RWPE1 (cell line): ENCODE measurements around the gene COL27A1.

Experiments
- CTCF ChIA-PET: fragments of 350-600 bp; sonication (Branson Sonifier 250); formaldehyde crosslinking; extraction: SDS; loops from one replicate; lab custom pipeline; 2021; lab: Yijun Ruan, JAX
- POLR2A ChIA-PET: fragments of 400-600 bp; formaldehyde crosslinking; extraction: SDS; loops from one replicate; lab custom pipeline; 2020; ENCODE audit warnings: antibody characterized with exemption; ENCODE audit not compliant: low non-redundant PET; lab: Yijun Ruan, JAX
- DNase-seq: peaks from one replicate; pipeline ENCODE4 v3.0.0; 2012; ENCODE audit warnings: low spot score
- H3K27ac ChIP-seq: fragments of 450-650 bp; 2 replicates; pipeline ENCODE4 v1.5.1; 2017
- TF ChIP-seq, protein P1 (sequence below): fragments of 450-650 bp; conservative IDR thresholded peaks from 2 replicates; pipeline ENCODE4 v1.5.1; 2017; ENCODE audit warnings: low read depth, mild to moderate bottlenecking

COL27A1 gene

DNA sequence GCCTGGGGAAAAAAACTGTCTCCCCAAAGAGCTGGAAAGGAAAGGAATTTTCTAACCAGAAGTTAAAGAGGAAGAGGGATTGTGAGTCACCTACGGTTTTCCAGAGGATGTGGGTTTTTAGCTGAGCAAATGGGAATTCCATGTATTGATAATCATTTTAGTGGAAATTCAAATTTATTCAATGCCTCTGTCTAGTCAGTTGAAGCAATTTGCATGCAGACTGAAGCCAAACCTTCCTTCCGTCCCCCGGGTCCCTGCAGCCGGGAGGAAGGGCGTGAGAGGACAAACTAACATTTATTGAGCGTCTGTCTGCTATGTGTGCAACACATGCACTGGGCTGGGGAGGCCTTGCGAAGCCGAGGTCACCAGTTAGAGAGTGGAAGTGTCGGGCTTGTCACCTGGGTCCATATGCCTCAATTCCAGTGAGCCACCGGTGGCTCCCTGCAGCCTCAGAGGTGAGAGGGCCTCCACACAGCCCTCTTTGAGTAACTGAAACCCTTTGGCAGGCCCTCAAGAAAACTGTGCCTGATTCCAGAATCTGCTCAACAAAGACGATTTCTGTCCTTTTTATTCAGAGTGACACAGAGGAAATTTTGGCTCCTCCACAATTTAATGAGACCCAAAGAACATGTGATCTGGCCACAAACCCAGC lies 70.3 kb downstream of the COL27A1 start:
- CTCF ChIA-PET = no interaction called here

GRCh38 chr9:114226246-114227055 lies 71.1 kb downstream of the COL27A1 start:
- H3K27ac ChIP-seq = no peak overlapping the region; the same call in 1 of the 2 replicates
- ChIA-PET POLR2A (no interaction called here), CTCF (no interaction called here)
- DNase-seq = no peak
- TF ChIP-seq, protein P1, sequence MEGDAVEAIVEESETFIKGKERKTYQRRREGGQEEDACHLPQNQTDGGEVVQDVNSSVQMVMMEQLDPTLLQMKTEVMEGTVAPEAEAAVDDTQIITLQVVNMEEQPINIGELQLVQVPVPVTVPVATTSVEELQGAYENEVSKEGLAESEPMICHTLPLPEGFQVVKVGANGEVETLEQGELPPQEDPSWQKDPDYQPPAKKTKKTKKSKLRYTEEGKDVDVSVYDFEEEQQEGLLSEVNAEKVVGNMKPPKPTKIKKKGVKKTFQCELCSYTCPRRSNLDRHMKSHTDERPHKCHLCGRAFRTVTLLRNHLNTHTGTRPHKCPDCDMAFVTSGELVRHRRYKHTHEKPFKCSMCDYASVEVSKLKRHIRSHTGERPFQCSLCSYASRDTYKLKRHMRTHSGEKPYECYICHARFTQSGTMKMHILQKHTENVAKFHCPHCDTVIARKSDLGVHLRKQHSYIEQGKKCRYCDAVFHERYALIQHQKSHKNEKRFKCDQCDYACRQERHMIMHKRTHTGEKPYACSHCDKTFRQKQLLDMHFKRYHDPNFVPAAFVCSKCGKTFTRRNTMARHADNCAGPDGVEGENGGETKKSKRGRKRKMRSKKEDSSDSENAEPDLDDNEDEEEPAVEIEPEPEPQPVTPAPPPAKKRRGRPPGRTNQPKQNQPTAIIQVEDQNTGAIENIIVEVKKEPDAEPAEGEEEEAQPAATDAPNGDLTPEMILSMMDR = no peak

More for the DNA sequence above, 70.3 kb downstream of the COL27A1 start:
- TF ChIP-seq, protein P1 = no peak
- POLR2A ChIA-PET = no interaction called here
- DNase-seq = peak; percentile 62
- H3K27ac ChIP-seq = peak overlapping the region; percentile 63

GRCh38 chr9:114227288-114228015 lies 72.1 kb downstream of the COL27A1 start:
- no peak overlapping the region for H3K27ac ChIP-seq
- ChIA-PET CTCF (no interaction called here), POLR2A (no interaction called here)
- TF ChIP-seq, protein P1 = no peak
- no peak for DNase-seq

- POLR2A ChIA-PET = no interaction called here
- CTCF ChIA-PET = interaction anchor here (0.6 to 1.0 kb wide), 2 partner anchors 10 to 170 kb away, joined by 3 read pairs; no protein-coding TSS in a partner anchor
- TF ChIP-seq, protein P1 = no peak
- no peak for DNase-seq
- H3K27ac ChIP-seq = no peak overlapping the region
These were observed 72.9 kb downstream of the COL27A1 start for GRCh38 chr9:114228016-114228808.

DNA sequence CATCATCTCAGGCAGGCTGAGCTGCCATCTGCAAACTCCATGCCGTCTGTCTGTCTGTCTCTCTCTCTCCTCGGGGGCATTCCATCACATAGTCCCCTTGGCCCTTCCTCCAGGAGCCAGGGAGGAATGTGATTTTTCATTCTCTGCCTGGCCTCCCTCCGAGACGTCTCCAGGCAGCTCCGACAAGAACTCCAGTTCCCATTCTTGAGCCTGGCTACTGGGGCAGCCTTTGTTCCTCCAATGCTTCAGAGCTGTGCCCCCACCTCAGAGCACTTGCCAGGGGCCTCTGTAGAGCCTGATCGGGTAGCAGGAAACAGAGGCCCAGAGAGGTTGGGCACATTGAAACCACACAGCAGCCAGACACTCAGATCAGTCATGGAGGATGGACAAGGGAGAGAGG lies 74.0 kb downstream of the COL27A1 start:
- ChIA-PET CTCF (interaction anchor here (0.6 to 1.0 kb wide), 2 partner anchors 9 to 737 kb away, joined by 3 read pairs; no protein-coding TSS in a partner anchor), POLR2A (no interaction called here)
- DNase-seq = no peak
- no peak overlapping the region for H3K27ac ChIP-seq
- TF ChIP-seq, protein P1 = no peak
